K562 (cell line): ENCODE data around the gene RNF11. TPM values are rescaled to one million over a fixed set of nuclear protein-coding genes. Genes with fewer than 3 reads are reported as not detected.

Experiments
- BRCA1 ChIP-seq, 2 experiments: fragments of 450-650 bp in 1 of 2; sonication (generic) in 1 of 2; formaldehyde crosslinking in 1 of 2; IDR thresholded peaks; 2 replicates each; pipeline versions ENCODE4 v1.5.0 to v1.6.1; 2017 to 2020; ENCODE audit warnings: mild to moderate bottlenecking in 1 of 2, missing genetic modification reagents in 1 of 2
- FOXM1 ChIP-seq, 2 experiments: fragments of 450-650 bp in 1 of 2; sonication (generic) in 1 of 2; formaldehyde crosslinking in 1 of 2; IDR thresholded peaks; 2 replicates each; pipeline versions ENCODE4 v1.6.1 to v1.9.0; 2017 to 2022; ENCODE audit warnings: low read depth in 2 of 2, mild to moderate bottlenecking in 2 of 2, missing genetic modification reagents in 1 of 2, moderate library complexity in 1 of 2
- HNRNPL ChIP-seq: fragments of 200-400 bp; formaldehyde crosslinking; IDR thresholded peaks from 2 replicates; pipeline ENCODE4 v1.6.1; 2017; ENCODE audit warnings: low read depth, mild to moderate bottlenecking, low read length
- KAT8 ChIP-seq: fragments of 450-650 bp; IDR thresholded peaks from 2 replicates; pipeline ENCODE4 v1.6.1; 2016; ENCODE audit warnings: low read depth, mild to moderate bottlenecking
- MCM7 ChIP-seq, 2 experiments: fragments of 450-650 bp; IDR thresholded peaks; 2 replicates each; pipeline ENCODE4 v1.6.1; 2016 to 2018
- MXI1 ChIP-seq: IDR thresholded peaks from 2 replicates; pipeline ENCODE4 v1.6.1; 2011; ENCODE audit warnings: low read depth, mild to moderate bottlenecking, improper control_type of control experiment, low read length
- PHTF2 ChIP-seq: fragments of 250-450 bp; sonication (Bioruptor Pico); IDR thresholded peaks from 2 replicates; pipeline ENCODE4 v1.5.0; 2021; ENCODE audit warnings: mild to moderate bottlenecking
- RBM15 ChIP-seq: fragments of 200-400 bp; formaldehyde crosslinking; IDR thresholded peaks from 2 replicates; pipeline ENCODE4 v1.6.1; 2018; ENCODE audit warnings: mild to moderate bottlenecking, low read length, moderate library complexity; ENCODE audit not compliant: insufficient read depth
- SNRNP70 ChIP-seq: fragments of 200-400 bp; formaldehyde crosslinking; optimal IDR thresholded peaks from 2 replicates; pipeline ENCODE3; 2017; ENCODE audit warnings: low read depth, low read length
- TFAM ChIP-seq: fragments of 250-450 bp; sonication (Bioruptor Pico); conservative IDR thresholded peaks from 2 replicates; pipeline ENCODE4 v1.5.0; 2021; ENCODE audit warnings: mild to moderate bottlenecking, moderate library complexity
- TSC22D4 ChIP-seq: fragments of 450-650 bp; IDR thresholded peaks from 2 replicates; pipeline ENCODE4 v1.6.1; 2016; ENCODE audit warnings: missing genetic modification characterization, missing biosample characterization, control low read depth
- ZBTB17 ChIP-seq: fragments of 450-650 bp; formaldehyde crosslinking; IDR thresholded peaks from 2 replicates; pipeline ENCODE4 v1.4.0; 2020; ENCODE audit warnings: mild to moderate bottlenecking
- ZNF232 ChIP-seq: sonication (generic); formaldehyde crosslinking; IDR thresholded peaks from 2 replicates; pipeline ENCODE4 v1.8.0; 2022; ENCODE audit warnings: mild to moderate bottlenecking, missing genetic modification reagents
- ZNF347 ChIP-seq: fragments of 450-650 bp; formaldehyde crosslinking; IDR thresholded peaks from 2 replicates; pipeline ENCODE4 v1.4.0; 2020; ENCODE audit warnings: low read depth, mild to moderate bottlenecking, moderate library complexity
- ZNF699 ChIP-seq: fragments of 250-450 bp; sonication (Bioruptor Pico); IDR thresholded peaks from 2 replicates; pipeline ENCODE4 v1.8.0; 2021; ENCODE audit warnings: mild to moderate bottlenecking, moderate library complexity; ENCODE audit not compliant: insufficient replicate concordance
- ZNF717 ChIP-seq: fragments of 250-450 bp; sonication (Bioruptor Pico); IDR thresholded peaks from 2 replicates; pipeline ENCODE4 v1.5.0; 2021
- polyA plus RNA-seq, 8 experiments: library from polyadenylated mRNA; depleted of rRNA in 4 of 8; stranded (reverse) in 5 of 8; unstranded in 3 of 8; fragments of >200 nt; fragmentation: Nextera tagmentation in 2 of 8; fragmentation: Illumina TruSeq in 1 of 8; extraction: Ambion mirVana in 2 of 8; extraction: Trizol in 1 of 8; gene quantifications; 2 replicates each; pipeline versions ENCODE4 v1.2.1 to v1.2.3, GENCODE V29; 2011 to 2014; ENCODE audit warnings: inconsistent platforms in 1 of 8, missing spikeins in 1 of 8
- total RNA-seq, 7 experiments: library from RNA; depleted of rRNA in 6 of 7; stranded (reverse); fragments of >200 nt in 6 of 7; fragmentation: Illumina TruSeq in 2 of 7; extraction: Trizol in 2 of 7; gene quantifications; 2 replicates each; pipeline versions ENCODE4 v1.2.1 to v1.2.3, GENCODE V29; 2011 to 2021; ENCODE audit warnings: low replicate concordance in 1 of 7
- TF ChIP-seq, protein P1 (sequence below): fragments of 250-450 bp; sonication (Bioruptor Pico); IDR thresholded peaks from 2 replicates; pipeline ENCODE4 v1.8.0; 2021; ENCODE audit warnings: mild to moderate bottlenecking, moderate library complexity
- TF ChIP-seq, protein P2 (sequence below), 3 experiments: fragments of 200-800 bp in 1 of 3; fragments of 250-450 bp in 1 of 3; fragments of 450-650 bp in 1 of 3; sonication (Bioruptor Pico) in 1 of 3; sonication (Bioruptor generic) in 1 of 3; formaldehyde crosslinking in 1 of 3; IDR thresholded peaks; 2 replicates each; pipeline versions ENCODE4 v1.6.1 to v1.8.0; 2016 to 2022; ENCODE audit warnings: mild to moderate bottlenecking in 2 of 3, missing genetic modification characterization in 2 of 3, missing compliant biosample characterization in 1 of 3, moderate library complexity in 1 of 3
- TF ChIP-seq, protein P3 (sequence below): sonication (generic); formaldehyde crosslinking; IDR thresholded peaks from 2 replicates; pipeline ENCODE4 v1.8.0; 2022; ENCODE audit warnings: missing genetic modification reagents, mild to moderate bottlenecking, borderline replicate concordance
- TF ChIP-seq, protein P4 (sequence below): fragments of 450-650 bp; IDR thresholded peaks from 2 replicates; pipeline ENCODE4 v1.6.1; 2017; ENCODE audit warnings: antibody characterized with exemption

Gene RNF11
- total and polyA plus RNA-seq, 9 of the 15 experiments (the other 6 are each of a cell fraction or from before 2014, with no cell fraction given), result 5.7 to 34.3 (median 23.1) TPM

DNA sequence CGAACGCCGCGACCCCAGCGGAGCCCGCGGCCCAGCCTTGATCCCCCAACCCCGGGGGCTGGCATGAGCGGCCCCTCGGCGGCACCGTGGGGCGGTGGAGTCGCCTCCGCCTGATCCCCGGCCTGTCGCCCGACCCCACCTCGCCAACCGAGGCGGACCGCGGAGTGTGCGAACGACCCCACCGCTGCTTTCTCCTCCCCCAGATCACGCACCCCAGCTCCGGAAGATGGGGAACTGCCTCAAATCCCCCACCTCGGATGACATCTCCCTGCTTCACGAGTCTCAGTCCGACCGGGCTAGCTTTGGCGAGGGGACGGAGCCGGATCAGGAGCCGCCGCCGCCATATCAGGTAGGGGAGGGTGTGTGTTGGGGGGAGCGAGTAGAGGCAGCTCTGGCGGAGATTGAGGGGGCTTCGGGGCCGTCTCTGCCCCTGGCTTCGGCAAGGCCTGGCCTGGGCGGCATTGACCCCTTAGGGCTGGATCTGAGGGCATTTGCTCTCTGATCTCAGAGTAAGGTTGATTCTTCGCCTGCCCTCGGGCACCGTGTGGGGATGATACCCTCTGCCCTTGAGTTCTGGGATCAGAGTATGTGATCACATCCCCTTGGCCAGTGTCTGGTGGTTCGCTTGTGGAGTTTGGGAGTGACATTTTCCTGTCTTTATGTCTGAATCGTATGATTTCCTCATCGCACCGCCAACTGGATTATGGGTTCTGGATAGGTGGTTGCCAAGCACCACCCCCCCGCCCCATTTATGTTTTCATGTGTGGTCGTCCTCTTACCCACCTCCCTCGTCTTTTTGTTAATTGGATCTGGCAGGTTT is 668 bp downstream of the RNF11 start (continued):
- TF ChIP-seq HNRNPL (no peak), ZBTB17 (CRISPR knock-in tag) (0 out of 2 replicates have a peak, but pooled peaks have one; percentile 47), MCM7 (IDR thresholded peaks at IDR 0.05) (no peak), TSC22D4 (tag) (no peak), ZNF699 (CRISPR knock-in tag) (no peak), SNRNP70 (no peak), RBM15 (no peak), PHTF2 (CRISPR knock-in tag) (no peak), MXI1 (no peak), TFAM (CRISPR knock-in tag) (no peak), ZNF347 (no peak), FOXM1 (IDR thresholded peaks at IDR 0.05; ENCODE audit: low read depth) (no peak), FOXM1 (CRISPR knock-in tag; IDR thresholded peaks at IDR 0.05; ENCODE audit: low read depth) (peak; percentile 97; the same call in 1 of the 2 replicates), ZNF232 (CRISPR knock-in tag) (peak; percentile 71), BRCA1 (IDR thresholded peaks at IDR 0.05) (no peak), BRCA1 (CRISPR knock-in tag; IDR thresholded peaks at IDR 0.05) (no peak), ZNF717 (no peak), KAT8 (no peak)
- TF ChIP-seq, protein P1, sequence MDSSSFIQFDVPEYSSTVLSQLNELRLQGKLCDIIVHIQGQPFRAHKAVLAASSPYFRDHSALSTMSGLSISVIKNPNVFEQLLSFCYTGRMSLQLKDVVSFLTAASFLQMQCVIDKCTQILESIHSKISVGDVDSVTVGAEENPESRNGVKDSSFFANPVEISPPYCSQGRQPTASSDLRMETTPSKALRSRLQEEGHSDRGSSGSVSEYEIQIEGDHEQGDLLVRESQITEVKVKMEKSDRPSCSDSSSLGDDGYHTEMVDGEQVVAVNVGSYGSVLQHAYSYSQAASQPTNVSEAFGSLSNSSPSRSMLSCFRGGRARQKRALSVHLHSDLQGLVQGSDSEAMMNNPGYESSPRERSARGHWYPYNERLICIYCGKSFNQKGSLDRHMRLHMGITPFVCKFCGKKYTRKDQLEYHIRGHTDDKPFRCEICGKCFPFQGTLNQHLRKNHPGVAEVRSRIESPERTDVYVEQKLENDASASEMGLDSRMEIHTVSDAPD, result no peak
- TF ChIP-seq, protein P2, sequence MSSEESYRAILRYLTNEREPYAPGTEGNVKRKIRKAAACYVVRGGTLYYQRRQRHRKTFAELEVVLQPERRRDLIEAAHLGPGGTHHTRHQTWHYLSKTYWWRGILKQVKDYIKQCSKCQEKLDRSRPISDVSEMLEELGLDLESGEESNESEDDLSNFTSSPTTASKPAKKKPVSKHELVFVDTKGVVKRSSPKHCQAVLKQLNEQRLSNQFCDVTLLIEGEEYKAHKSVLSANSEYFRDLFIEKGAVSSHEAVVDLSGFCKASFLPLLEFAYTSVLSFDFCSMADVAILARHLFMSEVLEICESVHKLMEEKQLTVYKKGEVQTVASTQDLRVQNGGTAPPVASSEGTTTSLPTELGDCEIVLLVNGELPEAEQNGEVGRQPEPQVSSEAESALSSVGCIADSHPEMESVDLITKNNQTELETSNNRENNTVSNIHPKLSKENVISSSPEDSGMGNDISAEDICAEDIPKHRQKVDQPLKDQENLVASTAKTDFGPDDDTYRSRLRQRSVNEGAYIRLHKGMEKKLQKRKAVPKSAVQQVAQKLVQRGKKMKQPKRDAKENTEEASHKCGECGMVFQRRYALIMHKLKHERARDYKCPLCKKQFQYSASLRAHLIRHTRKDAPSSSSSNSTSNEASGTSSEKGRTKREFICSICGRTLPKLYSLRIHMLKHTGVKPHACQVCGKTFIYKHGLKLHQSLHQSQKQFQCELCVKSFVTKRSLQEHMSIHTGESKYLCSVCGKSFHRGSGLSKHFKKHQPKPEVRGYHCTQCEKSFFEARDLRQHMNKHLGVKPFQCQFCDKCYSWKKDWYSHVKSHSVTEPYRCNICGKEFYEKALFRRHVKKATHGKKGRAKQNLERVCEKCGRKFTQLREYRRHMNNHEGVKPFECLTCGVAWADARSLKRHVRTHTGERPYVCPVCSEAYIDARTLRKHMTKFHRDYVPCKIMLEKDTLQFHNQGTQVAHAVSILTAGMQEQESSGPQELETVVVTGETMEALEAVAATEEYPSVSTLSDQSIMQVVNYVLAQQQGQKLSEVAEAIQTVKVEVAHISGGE (CRISPR knock-in tag; IDR thresholded peaks at IDR 0.05), result no peak
- TF ChIP-seq, protein P3, sequence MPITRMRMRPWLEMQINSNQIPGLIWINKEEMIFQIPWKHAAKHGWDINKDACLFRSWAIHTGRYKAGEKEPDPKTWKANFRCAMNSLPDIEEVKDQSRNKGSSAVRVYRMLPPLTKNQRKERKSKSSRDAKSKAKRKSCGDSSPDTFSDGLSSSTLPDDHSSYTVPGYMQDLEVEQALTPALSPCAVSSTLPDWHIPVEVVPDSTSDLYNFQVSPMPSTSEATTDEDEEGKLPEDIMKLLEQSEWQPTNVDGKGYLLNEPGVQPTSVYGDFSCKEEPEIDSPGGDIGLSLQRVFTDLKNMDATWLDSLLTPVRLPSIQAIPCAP, result 0 out of 2 replicates have a peak, but pooled peaks have one; percentile 42
- TF ChIP-seq, protein P4, sequence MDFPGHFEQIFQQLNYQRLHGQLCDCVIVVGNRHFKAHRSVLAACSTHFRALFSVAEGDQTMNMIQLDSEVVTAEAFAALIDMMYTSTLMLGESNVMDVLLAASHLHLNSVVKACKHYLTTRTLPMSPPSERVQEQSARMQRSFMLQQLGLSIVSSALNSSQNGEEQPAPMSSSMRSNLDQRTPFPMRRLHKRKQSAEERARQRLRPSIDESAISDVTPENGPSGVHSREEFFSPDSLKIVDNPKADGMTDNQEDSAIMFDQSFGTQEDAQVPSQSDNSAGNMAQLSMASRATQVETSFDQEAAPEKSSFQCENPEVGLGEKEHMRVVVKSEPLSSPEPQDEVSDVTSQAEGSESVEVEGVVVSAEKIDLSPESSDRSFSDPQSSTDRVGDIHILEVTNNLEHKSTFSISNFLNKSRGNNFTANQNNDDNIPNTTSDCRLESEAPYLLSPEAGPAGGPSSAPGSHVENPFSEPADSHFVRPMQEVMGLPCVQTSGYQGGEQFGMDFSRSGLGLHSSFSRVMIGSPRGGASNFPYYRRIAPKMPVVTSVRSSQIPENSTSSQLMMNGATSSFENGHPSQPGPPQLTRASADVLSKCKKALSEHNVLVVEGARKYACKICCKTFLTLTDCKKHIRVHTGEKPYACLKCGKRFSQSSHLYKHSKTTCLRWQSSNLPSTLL, result no peak
